MM.1S (cell line): Measurements from ENCODE around the gene DCLRE1B.

ENCODE experiments used
- DNase-seq: peaks from one replicate; pipeline ENCODE4 v3.0.0-alpha.2; 2015
- H2AFZ ChIP-seq: fragments of 300-600 bp; sonication (generic); 2 replicates; pipeline ENCODE4 v1.6.0; 2016; ENCODE audit warnings: antibody characterized with exemption, low read length
- H3F3A ChIP-seq: fragments of 300-600 bp; sonication (generic); 2 replicates; pipeline ENCODE4 v1.6.1; 2016; ENCODE audit warnings: mild to moderate bottlenecking, antibody characterized with exemption, low read length, moderate library complexity, mixed read lengths; ENCODE audit not compliant: insufficient read depth
- H3K27ac ChIP-seq: fragments of 300-600 bp; sonication (generic); 2 replicates; pipeline ENCODE4 v1.5.1; 2016; ENCODE audit warnings: mild to moderate bottlenecking, low read length
- H3K27me3 ChIP-seq: fragments of 300-600 bp; sonication (generic); replicated peaks from 2 replicates; pipeline ENCODE4 v1.6.0; 2016; ENCODE audit warnings: low read length; ENCODE audit not compliant: insufficient read depth
- H3K36me3 ChIP-seq: fragments of 300-600 bp; sonication (generic); replicated peaks from 2 replicates; pipeline ENCODE4 v1.6.1; 2016; ENCODE audit warnings: mild to moderate bottlenecking, low read length, mixed read lengths; ENCODE audit not compliant: insufficient read depth
- H3K4me1 ChIP-seq: fragments of 300-600 bp; sonication (generic); 2 replicates; pipeline ENCODE4 v1.6.1; 2016; ENCODE audit warnings: low read length, mixed read lengths
- H3K4me2 ChIP-seq: fragments of 300-600 bp; sonication (generic); 2 replicates; pipeline ENCODE4 v1.6.0; 2016; ENCODE audit warnings: low read depth, low read length
- H3K4me3 ChIP-seq: fragments of 300-600 bp; sonication (generic); 2 replicates; pipeline ENCODE4 v1.5.1; 2016; ENCODE audit warnings: low read length, mixed read lengths
- H3K79me2 ChIP-seq: fragments of 300-600 bp; sonication (generic); 2 replicates; pipeline ENCODE4 v1.6.1; 2016; ENCODE audit warnings: mixed run types, low read length, mixed read lengths
- H3K9ac ChIP-seq: fragments of 300-600 bp; sonication (generic); 2 replicates; pipeline ENCODE4 v1.6.1; 2016; ENCODE audit warnings: low read length, mixed read lengths
- H3K9me2 ChIP-seq: fragments of 300-600 bp; sonication (generic); replicated peaks from 2 replicates; pipeline ENCODE4 v1.6.1; 2016; ENCODE audit warnings: mild to moderate bottlenecking, low read length, mixed read lengths; ENCODE audit not compliant: insufficient read depth
- H3K9me3 ChIP-seq: fragments of 300-600 bp; sonication (generic); replicated peaks from 2 replicates; pipeline ENCODE4 v1.6.1; 2016; ENCODE audit warnings: mild to moderate bottlenecking, low read length, mixed read lengths; ENCODE audit not compliant: insufficient read depth
- H4K20me1 ChIP-seq: fragments of 300-600 bp; sonication (generic); 2 replicates; pipeline ENCODE4 v1.6.1; 2016; ENCODE audit warnings: mild to moderate bottlenecking, low read length, moderate library complexity, mixed read lengths; ENCODE audit not compliant: insufficient read depth
- CTCF ChIP-seq: fragments of 300-600 bp; sonication (generic); IDR thresholded peaks from 2 replicates; pipeline ENCODE4 v1.5.1; 2016; ENCODE audit warnings: antibody characterized with exemption, low read length, mixed read lengths
- EZH2 ChIP-seq: fragments of 300-600 bp; sonication (generic); optimal IDR thresholded peaks from 2 replicates; pipeline ENCODE3; 2017; ENCODE audit warnings: low read depth, mild to moderate bottlenecking, antibody characterized with exemption, low read length, mixed read lengths
- EZH2phosphoT487 ChIP-seq: fragments of 300-600 bp; sonication (generic); IDR thresholded peaks from 2 replicates; pipeline ENCODE4 v1.6.1; 2018; ENCODE audit warnings: antibody characterized with exemption, low read length

The DCLRE1B gene

GRCh38 chr1:113913887-113914664 lies 8.9 kb downstream of the DCLRE1B start:
- Histone ChIP-seq H2AFZ (no peak overlapping the region), H3K36me3 (no peaks in the 10 kb centered on the region), H3K27me3 (no peaks in the 10 kb centered on the region), H3F3A (no peaks in the 10 kb centered on the region), H3K9me2 (no peaks in the 10 kb centered on the region), H3K4me1 (no peaks in the 10 kb centered on the region), H4K20me1 (no peaks in the 10 kb centered on the region), H3K4me2 (no peak overlapping the region), H3K9ac (no peak overlapping the region), H3K27ac (no peak overlapping the region), H3K9me3 (no peaks in the 10 kb centered on the region), H3K4me3 (no peak overlapping the region), H3K79me2 (no peaks in the 10 kb centered on the region)
- TF ChIP-seq EZH2 (no peak), EZH2phosphoT487 (no peak), CTCF (no peak)
- no peak for DNase-seq

DNA sequence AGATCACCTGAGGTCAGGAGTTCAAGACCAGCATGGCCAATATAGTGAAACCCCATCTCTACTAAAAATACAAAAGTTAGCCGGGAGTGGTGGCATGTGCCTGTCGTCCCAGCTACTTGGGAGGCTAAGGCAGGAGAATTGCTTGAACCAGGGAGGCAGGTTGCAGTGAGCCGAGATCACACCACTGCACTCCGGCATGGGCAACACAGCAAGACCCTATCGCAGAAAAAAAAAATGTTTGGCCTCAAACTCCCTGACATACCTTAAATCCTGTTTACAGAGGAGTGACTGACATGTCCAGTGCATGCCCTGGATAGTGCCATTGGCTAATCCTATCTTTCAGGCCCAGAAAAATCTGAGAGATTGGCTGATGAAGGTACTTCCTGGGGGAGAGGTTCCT lies 11.8 kb downstream of the DCLRE1B start:
- Histone ChIP-seq H3K27ac (no peak overlapping the region), H4K20me1 (no peaks in the 10 kb centered on the region), H3F3A (no peaks in the 10 kb centered on the region), H3K9me2 (no peaks in the 10 kb centered on the region), H3K27me3 (no peaks in the 10 kb centered on the region), H3K36me3 (no peaks in the 10 kb centered on the region), H3K79me2 (no peaks in the 10 kb centered on the region), H3K9ac (no peak overlapping the region), H3K4me1 (no peaks in the 10 kb centered on the region), H2AFZ (no peak overlapping the region), H3K9me3 (no peaks in the 10 kb centered on the region), H3K4me3 (no peak overlapping the region), H3K4me2 (no peak overlapping the region)
- TF ChIP-seq EZH2: no peak
- no peak for TF ChIP-seq CTCF
- no peak for DNase-seq

- H3K4me1 ChIP-seq: no peaks in the 10 kb centered on the region
- no peaks in the 10 kb centered on the region for H3K9me3 ChIP-seq
- no peaks in the 10 kb centered on the region for H3K9me2 ChIP-seq
- H3K27me3 ChIP-seq: no peaks in the 10 kb centered on the region
- no peak overlapping the region for H3K27ac ChIP-seq
- TF ChIP-seq EZH2phosphoT487 (no peak), EZH2 (no peak), CTCF (no peak)
- no peak overlapping the region for H3K4me3 ChIP-seq
- no peaks in the 10 kb centered on the region for H4K20me1 ChIP-seq
- no peak for DNase-seq
- H3K4me2 ChIP-seq: no peak overlapping the region
- H2AFZ ChIP-seq: no peak overlapping the region
- no peaks in the 10 kb centered on the region for H3F3A ChIP-seq
- H3K79me2 ChIP-seq: no peaks in the 10 kb centered on the region
- H3K36me3 ChIP-seq: no peaks in the 10 kb centered on the region
- H3K9ac ChIP-seq: no peak overlapping the region
Observed at GRCh38 chr1:113917400-113918082, 12.4 kb downstream of the DCLRE1B start.
